CD4-positive, alpha-beta T cell treated with Interleukin-21 for 1 hour (primary cell): ENCODE data around the gene ST7.

Experiments
- DNase-seq: peaks from one replicate; pipeline ENCODE4 v3.0.0-alpha.2; 2020

ST7 gene

DNA sequence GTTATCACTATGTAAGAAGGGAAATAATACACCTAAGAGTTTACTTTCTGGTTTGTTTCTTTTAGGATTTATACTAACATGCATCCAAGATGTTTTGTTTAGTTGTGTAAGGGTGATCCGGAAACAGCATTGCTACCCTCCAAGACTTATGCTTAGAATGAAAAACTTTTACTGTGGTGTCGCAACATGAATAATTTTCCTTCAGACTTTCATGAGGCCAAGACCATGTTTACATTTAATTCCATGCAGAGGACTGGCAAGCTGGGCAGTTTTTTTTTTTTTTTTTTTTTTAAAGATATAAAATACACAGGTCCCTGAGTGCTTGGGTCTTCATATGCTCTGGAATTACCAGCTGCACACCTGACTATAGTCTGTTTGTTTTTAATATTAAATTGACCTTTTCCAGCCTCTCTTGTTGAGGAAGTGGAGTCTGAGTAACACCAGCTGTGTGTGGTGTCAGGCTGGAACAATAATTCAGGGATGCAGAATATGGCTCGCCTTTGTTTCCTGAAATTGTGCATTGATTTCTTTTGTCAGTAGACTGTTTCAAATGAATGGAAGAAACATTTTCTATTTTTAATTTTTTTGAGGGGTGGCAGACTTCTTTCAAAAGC is 81.7 kb downstream of the ST7 start:
- DNase-seq = no peak

DNA sequence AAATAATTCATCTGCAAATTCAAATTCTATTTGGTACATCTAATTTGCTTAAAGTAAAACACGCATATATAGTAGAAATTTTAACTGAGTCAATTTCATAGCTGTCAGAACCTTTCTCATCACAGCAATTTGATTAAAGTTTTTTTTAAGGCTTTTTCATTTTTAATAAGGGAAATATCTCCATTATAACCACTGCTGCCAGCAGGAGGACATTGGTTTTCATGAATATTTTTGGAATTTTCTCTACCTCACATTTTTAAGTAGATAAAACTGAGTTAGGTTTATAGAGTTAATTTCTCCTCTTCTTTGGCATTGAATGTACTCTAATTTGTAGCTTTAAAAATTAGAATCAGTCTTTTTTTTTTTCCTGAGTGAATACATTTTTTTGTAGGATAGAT is 82.2 kb downstream of the ST7 start:
- no peak for DNase-seq

DNA sequence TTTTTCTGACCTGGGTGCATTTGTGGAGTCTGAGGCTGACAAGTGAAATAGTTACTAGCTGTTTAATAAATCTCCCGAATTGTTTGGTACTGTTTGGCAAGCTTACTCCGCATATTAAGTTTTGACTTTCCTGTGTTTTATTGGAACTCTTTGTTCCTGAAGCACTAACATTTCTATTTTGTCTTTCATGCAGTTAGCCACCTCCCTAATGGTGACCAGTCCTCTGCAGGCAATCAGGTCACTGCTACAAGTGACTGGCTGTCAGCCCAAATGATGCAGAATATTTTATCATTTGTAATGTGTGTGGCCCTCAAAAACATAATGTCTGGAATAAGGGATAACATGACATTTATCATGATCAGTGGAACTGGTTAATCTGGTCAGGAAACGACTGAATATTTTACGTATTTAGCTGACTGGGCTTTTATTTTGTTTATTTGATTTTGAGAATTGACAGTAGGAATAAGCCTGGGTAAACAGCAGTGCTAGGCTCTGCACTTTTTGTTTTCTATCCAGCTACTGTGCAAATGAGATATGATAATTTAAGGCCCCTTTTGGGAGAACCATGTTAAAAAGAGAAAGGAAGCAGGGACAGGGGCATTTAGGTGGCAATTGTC is 82.9 kb downstream of the ST7 start:
- no peak for DNase-seq

DNA sequence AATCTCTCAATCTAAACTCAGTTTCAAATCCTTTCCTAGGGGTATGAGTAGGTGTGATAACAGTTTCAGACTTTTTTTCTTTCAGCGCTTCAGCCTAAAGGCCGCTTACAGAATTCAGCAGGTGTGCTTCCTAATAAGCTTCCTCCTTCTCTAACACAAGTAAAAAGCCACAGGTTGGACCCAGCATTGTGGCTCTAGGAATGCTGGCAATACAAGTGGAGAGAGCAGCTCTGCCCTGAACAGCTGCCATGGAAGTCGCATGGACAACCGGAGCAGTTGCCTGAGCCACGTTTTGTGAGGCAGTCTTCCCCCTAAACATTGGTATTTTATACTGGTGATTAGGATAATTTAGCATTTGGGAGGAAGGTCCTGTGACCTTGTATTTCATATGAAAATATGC is 83.5 kb downstream of the ST7 start:
- no peak for DNase-seq

DNA sequence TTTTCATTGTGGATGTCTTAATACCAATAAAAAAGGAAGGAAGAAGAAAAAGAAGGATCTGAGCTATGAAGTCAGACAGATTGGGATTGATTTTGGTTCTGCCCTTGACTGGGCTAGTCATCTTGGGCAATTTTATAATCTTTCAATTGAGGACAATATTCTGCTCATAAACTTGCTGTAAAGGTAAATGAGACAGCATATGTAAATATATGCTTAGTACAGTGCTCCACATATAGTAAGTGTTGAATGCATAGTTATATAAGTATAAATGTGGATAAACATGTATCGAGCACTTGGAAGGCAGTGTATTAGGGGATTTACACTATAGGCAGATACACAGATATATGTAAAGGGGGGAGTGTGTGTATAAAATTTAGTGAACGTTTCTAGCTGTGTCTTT is 85.1 kb downstream of the ST7 start:
- no peak for DNase-seq

DNA sequence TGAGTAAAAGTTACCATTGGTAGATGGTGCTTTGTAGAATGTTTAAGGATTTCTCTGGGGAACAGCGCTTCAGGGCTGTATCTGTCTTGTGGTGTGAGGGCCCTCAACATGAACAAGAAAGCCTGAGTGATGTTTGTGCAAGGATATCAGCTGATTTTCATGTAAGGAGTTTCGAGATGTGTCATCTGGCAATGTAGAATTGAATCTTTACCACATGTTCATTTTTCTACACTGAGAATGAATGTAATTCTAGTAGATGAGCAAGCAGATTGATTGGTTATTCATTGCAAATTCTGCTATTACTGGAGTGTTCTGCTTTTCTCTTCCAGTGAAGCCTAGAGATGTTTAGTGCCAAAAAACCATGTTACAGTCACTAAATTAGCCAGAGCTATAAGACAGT is 87.7 kb downstream of the ST7 start:
- DNase-seq = no peak

DNA sequence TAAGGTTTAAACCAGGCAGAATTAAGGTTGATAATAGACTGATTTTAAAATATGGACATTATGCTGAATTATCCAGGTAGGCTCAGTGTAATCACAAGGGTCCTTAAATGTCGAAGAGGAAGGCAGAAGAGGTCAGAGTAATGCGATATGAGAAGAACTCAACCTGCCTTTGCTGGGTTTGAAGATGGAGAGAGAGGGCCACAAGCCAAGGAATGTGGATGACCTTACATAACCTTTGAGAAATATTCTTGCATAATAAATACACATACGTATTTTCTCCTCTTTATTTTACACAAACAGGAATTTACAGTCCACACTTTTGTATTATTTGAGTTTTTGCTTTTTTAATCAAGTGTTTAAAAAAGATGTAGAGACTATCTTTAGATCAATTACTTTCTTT is 88.5 kb downstream of the ST7 start:
- no peak for DNase-seq

DNA sequence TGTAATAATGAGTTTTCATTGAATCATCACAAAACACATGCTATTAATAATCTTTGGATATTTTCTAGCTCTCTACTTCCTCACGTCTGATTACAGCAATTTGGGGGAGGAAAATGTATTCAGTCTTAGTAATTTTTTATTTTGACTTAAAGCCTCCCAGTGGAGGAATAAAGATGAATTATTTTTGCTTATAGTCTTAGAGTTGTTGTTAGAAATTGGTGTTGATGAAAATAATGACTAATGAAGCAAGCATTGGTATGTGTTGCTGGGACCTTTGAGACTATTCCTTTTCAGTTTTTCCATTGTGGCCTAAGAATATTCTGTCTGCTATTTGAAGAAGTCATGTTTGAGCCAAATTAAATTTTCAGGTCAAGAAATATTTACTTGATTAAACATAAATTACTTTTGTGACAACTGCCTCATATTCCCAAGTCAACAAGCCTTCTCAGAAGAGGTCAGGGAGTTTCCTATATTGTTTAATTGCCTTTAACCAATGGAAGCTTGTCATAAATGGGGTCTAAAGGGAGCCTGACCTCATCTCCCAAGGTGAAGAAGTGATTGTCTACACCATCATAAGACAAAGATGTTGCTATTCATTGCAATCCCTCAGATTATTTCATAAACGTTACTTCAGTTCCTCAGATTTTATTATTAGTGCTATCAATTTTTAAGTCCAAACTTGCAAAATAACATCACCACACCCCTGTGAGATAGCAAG is 90.0 kb downstream of the ST7 start:
- DNase-seq = no peak

DNA sequence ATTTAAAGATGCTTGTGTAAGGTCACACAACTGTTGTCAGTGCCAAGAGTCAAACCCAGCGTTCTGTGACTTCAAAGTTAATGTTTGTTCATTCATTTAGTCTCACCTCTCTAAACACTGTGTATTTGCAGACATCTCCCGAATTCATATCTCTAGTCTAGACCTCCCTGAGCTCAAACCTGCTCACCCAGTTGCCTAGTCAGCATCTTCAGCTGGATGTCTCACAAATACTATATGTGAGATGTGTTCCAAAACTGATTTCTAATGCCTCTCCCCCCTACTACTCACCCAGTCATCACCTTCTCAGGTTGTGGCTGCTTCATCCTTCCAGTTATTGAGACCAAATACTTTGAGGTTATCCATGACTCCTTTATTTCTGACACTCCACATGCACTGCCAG is 91.4 kb downstream of the ST7 start:
- DNase-seq = no peak

DNA sequence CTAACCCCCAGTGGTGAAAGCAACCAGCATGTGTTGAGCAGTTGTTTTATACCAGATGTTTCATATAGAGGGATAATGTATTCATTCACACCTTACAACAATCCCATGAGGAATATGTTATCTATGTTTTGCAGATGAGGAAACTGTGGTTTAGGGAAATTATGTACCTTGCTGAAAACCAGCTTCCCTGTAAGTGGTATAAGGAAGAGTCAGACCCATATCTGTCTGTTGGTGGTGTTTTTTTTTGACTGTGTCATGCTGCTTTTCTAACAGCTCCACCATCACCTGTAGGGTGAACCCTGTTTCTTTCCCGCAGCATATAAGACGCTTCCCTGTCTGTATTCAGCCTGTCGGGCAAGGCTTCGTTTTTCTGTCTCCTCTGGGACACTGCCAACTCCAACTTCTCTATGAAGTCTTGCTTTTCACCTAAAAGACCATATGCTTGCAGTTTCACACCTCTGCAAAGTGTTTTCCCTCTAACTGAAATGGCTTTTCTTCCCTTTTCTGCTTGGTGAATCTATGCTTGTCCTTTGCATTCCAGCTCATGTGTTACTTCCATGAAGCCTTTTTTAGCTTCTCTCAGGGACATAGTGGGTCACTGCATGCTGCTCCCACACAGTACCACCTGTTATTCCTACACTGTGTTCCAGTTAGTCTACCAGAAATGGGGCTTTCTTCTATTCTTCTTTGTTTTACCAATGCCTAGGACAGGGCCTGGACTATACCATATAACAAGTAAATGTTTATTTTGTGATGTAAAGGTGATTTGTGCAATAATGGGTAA is 92.8 kb downstream of the ST7 start:
- no peak for DNase-seq

DNA sequence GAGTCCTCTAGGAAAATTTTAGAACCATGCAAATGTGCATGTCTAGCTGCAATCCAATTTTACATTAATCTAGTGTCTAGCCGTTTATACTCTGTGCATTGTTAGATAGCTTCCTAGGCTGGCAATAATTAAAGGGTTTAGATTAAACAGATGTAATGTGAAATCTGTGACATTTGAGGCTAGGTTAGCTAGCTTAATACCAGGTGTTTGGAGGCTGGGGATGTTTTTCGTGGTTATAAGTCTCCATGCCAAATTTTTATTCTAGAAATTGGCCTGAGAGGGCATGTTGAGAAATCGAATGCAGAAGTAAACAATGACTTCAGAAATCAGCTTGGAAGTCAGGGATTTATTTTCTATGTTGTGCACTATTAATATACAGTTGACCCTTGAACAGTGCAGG is 94.2 kb downstream of the ST7 start:
- DNase-seq = no peak

DNA sequence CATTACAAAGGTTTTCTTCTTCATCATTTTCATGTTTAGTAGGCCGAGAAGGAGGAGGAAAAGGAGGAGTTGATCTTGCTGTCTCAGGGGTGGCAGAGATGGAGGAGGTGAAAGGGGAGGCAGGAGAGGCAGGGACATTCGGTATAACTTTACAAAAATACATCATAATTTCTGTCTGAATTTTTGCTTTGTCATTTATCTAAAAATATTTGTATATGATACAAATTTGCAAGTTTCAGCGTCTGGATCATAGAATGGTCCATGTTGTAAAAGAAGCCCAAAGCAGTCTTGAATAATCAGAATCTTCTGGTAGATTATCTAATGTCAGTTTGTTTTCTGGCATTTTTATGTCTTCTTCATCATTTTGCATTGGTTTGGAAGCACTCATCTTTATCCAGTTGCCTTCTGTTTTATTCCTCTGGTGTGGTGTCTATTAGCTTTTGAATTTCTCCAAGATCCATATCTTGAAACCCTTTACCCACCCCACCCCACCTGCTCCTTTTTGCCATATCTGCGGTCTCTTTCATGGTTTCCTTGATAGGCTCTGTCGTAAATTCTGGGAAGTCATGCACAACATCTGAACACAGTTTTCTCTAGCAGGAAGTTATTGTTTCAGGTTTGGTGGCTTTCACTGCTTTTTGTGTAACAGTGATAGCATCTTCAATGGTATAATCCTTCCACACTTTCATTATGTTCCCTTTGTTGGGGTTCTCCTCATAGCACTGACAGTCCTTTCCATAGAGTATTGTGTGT is 95.0 kb downstream of the ST7 start:
- peak; percentile 28 for DNase-seq

DNA sequence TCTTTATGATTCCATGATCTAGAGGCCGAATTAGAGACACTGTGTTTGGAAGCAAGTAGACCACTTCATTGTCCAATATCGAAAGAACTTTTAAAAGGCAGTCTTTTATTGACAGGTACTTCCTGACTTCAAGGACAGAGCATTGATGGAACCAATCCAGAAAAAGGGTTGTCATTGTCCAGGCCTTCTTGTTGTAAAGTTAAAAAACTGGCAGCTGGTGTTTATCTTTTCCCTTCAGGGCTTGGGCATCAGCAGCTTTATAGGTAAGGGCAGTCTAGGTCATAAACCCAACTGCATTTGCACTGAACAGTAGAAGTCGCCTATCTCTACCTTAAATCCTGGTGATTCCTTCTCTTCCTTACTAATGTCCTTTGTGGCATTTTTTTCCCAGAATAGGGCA is 95.6 kb downstream of the ST7 start:
- DNase-seq = no peak

DNA sequence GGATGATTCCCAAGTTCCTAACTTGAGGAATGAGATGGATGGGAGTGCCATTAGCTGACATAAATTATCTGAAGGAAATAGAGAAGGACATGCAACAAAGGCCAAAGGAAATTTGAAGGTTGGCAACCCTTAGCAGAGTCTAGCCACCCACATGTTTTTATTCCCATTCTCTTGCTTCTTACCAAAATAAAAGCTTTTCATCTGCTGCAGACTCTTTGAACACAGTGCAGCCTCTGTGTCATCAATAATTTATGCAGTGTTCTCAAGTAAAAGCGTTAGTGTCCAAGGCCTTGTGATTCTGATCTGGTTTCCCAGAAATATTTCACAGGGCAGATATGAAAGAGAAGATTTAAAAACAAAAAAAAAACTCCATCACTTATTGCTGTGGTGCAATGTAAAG is 98.5 kb downstream of the ST7 start:
- no peak for DNase-seq

DNA sequence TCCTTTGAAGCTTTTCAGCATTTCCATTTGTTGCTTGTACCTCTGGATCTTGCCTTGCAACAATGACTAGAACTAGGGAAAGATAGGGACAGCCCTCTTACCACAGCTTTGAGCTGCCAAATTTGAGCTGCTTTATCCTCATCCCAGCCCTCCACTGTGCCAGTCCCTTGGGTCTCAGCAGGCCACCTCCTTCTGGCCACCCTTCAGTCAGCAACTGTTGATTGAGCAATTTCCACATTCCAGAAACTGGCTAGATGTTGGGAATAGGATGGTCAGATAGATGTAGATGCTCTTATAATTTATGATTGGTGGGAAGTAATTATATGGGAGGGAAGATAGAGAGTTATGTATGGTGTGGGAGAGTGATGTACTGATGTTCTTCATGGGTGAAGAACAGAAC is 100.1 kb downstream of the ST7 start:
- DNase-seq = no peak

DNA sequence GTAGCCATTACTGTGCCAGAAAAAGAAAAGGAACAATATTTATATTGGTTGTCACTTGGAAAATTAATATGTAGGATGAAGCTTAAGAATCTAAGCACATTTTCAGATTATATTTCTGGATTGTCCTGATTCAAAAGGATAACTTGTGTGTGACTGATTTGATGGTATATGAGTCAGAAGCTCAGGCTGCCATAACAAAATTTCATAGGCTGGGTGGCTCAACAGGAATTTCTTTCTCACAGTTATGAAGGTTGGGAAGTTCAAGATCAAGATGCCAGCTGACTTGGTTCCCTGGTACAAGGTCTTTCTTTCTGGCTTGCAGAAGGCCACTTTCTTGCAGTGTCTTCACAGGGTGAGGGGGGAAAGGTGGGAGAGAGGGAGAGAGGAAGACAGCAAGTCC is 108.5 kb downstream of the ST7 start:
- no peak for DNase-seq

DNA sequence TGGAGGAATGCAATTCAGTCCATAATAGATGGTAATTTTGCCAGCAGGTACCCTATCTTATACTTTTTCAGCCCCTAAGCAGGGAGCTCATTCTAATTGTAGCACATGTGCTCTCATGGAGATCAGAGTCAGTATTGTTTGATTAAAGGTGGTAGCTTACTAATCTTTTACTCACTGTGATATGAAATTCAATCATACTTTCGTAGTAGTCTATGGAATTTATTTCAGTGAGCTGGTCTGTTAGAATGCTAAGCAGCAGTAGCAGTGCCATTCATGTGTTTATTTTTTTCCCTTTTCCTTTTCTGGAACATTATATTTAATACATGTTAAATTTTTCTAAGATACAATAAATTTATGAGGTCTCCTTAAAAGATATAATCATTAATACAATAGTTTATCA is 109.0 kb downstream of the ST7 start:
- DNase-seq = no peak

DNA sequence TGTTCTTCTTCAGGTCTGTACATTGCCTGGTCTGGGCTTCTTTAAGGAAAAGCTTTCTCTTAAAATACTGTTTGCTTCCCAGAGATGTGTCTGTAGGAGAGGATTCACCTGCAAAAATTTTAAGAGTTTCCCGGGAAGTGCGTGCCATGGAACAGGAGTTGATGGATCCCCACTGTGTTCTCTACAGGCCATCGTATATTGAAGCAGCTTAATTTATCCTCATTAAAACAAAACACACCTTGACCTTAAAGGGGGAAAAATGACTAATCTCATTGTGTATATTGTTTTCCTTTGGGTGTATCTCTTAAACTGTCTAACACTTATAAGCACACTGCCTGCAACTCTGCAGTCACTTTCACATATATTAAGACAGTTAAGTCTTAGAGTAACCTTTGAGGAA is 111.4 kb downstream of the ST7 start:
- no peak for DNase-seq

DNA sequence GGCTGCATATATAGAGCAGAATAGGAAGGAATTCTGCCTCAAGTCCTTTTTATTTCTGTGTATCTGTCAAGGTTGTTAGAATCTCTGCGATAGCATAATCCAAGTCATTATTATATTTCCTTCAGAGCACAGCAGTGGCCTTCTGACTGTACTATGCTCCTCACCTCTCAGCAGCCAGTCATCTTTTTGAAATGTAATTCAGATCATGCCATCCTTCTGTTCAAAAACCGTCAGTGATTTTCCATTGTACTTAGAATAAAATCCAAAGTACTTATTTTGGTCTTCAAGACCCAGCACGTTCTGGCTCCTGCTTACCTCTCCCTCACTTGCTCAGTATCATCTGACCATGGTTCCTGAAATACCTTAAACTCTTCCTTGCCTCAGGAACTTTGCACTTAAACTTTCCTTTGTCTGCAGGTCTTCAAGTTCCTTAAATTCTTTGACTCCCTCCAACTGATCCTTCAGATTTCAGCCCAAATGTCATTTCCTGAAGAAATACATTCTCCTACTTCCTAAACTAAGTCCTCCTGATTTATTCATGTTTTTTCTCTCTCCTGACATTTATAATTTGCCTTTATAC is 112.4 kb downstream of the ST7 start:
- DNase-seq = no peak

DNA sequence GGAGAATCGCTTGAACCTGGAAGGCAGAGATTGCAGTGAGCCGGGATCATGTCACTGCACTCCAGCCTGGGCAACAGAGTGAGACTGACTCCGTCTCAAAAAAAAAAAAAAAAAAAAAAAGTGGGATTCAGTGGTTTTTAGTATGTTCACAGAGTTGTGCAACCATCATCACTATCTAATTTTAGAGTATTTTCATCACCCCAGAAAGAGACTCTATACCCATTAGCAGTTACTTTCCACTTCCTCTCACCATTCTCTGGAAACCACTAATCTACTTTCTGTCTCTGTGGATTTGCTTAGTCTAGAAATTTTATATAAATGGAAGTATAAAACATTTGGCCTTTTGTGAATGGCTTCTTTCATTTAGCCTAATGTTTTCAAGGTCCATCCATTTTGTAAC is 113.4 kb downstream of the ST7 start:
- no peak for DNase-seq

DNA sequence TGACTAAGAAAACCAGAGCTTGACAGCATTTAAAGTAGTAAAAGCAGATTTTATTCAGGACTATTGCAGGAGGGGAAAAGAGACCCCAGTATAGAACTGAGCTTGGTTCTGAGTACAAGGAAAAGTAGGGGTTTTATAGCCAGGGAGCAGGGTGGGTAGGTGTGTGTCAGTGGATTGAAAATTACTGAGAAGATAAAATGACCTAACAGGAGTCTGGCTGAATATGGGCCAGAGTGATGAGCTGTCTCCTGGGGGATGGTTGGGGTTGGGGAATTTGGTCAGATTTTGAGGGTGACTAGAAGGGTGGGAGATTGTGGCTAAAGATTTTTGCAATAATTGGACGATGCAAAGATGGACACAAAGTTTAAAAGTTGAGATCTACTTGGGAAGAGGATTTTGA is 114.0 kb downstream of the ST7 start:
- DNase-seq = no peak

DNA sequence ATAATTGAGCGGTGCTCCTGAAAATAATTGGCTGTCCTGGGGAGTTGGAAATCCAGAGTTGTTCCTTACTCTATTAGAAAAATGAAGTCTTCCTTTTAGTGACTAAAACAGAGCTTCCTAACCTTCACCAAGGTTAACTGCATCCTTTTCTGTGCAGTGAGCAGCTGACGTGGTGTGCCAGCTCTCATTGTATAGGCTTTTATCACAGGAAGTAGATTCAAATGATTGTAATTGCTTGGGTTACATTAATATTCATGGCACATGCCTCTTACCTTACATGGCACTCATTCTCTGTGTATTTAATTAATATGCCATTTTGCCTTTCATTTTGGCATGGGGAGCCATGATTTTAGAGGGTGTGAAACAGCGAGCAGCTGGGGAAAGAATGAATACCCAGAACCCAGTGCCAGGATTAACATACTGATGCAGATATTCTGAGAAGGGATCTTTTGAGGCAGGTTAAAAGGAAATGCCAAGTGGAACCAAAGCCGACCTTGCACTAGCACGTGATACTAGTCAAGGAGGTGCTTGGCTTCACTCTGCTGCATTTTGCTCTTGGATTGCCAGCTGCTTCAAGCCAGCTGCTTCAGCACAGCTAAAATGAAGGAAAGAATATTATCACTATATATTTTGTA is 115.3 kb downstream of the ST7 start:
- DNase-seq = peak; percentile 10
